Stimulated activated memory B cell treated with anti-CD40 and anti-IgM and Interleukin-4, amounts not matched to agents 10 μg/mL and 1 μg/mL and 100 μg/mL, for 72 hours (primary cell): ENCODE data around the gene CD81.

Experiments used
- ATAC-seq: fragments of 150-1000 bp; cut with Tn5 transposase; 2 replicates; pipeline ENCODE4 v1.10.0; 2021
- H3K27ac Mint-ChIP-seq: one replicate; pipeline ENCODE4 v1.8.0; 2022; ENCODE audit warnings: mild to moderate bottlenecking, mixed read lengths
- H3K27me3 Mint-ChIP-seq: one replicate; pipeline ENCODE4 v1.8.0; 2022; ENCODE audit warnings: mixed read lengths
- H3K36me3 Mint-ChIP-seq: one replicate; pipeline ENCODE4 v1.8.0; 2022; ENCODE audit warnings: mixed read lengths
- H3K4me1 Mint-ChIP-seq: one replicate; pipeline ENCODE4 v1.8.0; 2022; ENCODE audit warnings: mixed read lengths
- H3K4me3 Mint-ChIP-seq: one replicate; pipeline ENCODE4 v1.8.0; 2022; ENCODE audit warnings: mild to moderate bottlenecking, moderate library complexity, mixed read lengths
- H3K9me3 Mint-ChIP-seq: one replicate; pipeline ENCODE4 v1.8.0; 2022; ENCODE audit warnings: mixed read lengths

CD81 gene

DNA sequence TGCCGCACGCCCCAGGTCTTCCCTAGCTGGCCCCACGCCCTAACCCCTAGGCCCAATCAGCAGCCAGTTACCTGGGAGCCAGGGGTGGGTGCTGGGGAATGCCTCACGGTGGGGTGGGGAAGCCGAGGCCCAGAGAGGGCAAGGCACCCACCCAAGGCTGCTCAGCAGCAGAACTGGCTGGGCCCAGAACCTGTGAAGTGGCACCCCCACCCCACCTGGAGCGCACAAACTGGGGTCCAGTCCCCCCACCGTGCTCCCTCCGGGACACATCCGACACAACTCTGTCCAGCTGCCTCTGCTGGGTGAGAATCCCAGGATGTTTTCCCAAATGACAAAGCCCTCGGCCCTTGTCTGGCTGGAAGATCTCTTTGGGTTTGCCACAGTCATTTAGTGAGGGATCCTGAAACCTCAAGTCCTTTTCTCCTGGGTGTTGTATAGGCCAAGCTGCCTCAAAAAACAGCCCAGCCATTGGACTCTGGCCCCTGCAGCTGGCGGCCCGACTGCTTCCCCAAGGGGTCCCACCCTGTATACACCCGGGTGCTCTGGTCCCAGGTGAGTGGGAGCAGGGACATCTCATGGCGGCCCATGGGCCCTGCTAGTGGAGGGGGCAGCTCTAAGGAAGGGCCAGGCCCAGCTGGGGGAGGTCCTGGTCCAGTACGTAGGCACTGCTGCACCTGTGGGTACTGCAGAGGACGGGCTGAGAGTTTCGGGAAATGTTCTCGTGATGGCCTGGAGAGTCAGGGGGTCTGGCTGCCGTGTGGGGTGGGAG is 44.3 kb downstream of the CD81 start:
- no peaks in the 10 kb centered on the region for H3K36me3 Mint-ChIP-seq
- peaks cover 7% of the 10 kb centered on the region for H3K4me1 Mint-ChIP-seq
- ATAC-seq: no peak
- H3K9me3 Mint-ChIP-seq: no peaks in the 10 kb centered on the region
- H3K27ac Mint-ChIP-seq: no peak overlapping the region
- no peak overlapping the region for H3K4me3 Mint-ChIP-seq
- peaks cover 10% of the 10 kb centered on the region for H3K27me3 Mint-ChIP-seq

DNA sequence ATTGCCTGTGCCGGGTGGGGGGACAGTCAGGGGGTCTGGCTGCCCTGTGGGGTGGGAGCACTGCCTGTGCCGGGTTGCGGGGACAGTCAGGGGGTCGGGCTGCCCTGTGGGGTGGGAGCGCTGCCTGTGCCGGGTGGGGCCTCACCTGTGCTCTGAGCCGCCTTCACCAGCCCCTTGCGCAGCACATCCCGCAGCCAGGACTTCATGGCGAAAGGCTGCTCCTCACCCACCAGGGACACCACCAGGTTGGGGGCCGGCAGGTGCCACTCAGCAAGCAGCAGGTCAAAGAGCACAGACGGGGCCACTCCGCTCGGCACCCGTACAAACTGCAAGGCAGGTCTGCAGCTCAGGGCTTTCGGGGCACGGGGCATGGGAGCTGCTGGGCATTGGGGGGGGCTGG is 44.9 kb downstream of the CD81 start:
- Mint-ChIP-seq H3K36me3 (no peaks in the 10 kb centered on the region), H3K27ac (no peak overlapping the region), H3K4me3 (no peak overlapping the region), H3K27me3 (peaks cover 10% of the 10 kb centered on the region), H3K9me3 (no peaks in the 10 kb centered on the region), H3K4me1 (peaks cover 7% of the 10 kb centered on the region)
- no peak for ATAC-seq

DNA sequence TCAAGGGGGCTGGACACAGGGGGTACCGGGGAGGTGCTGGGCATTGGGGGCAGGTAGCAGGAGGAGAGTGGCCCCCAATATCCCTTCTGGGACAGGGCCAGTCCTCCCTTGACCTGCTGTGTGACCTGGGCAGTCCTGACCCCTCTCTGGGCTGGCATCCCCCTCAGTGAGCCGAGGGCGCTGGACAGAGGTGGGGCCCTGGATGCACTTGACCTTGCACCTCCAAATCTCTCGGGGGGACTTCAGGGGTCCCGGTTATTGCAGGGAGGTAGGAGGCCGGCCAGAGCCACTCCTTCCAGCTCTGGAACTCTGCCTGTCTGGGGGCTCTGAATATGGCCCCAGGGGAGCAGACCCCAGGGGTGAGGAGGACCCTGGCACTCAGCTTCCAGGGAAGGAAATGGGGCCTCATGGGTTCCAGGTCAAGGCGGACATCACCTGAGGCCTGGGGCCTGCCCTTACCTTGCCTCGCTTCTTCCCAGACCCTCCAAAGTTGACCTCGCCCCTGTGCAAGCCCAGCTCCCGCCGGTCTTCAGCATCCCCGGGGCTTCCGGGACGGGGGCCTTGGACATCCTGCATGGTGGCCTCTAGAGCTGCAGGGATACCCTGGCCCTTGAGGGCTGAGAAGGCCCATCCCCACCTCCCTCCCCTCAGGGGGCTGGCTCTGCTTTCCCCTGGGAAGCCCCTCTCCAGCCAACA is 45.5 kb downstream of the CD81 start:
- H3K4me1 Mint-ChIP-seq: peaks cover 7% of the 10 kb centered on the region
- peaks cover 10% of the 10 kb centered on the region for H3K27me3 Mint-ChIP-seq
- no peak for ATAC-seq
- no peak overlapping the region for H3K4me3 Mint-ChIP-seq
- no peaks in the 10 kb centered on the region for H3K36me3 Mint-ChIP-seq
- H3K27ac Mint-ChIP-seq: no peak overlapping the region
- H3K9me3 Mint-ChIP-seq: no peaks in the 10 kb centered on the region

DNA sequence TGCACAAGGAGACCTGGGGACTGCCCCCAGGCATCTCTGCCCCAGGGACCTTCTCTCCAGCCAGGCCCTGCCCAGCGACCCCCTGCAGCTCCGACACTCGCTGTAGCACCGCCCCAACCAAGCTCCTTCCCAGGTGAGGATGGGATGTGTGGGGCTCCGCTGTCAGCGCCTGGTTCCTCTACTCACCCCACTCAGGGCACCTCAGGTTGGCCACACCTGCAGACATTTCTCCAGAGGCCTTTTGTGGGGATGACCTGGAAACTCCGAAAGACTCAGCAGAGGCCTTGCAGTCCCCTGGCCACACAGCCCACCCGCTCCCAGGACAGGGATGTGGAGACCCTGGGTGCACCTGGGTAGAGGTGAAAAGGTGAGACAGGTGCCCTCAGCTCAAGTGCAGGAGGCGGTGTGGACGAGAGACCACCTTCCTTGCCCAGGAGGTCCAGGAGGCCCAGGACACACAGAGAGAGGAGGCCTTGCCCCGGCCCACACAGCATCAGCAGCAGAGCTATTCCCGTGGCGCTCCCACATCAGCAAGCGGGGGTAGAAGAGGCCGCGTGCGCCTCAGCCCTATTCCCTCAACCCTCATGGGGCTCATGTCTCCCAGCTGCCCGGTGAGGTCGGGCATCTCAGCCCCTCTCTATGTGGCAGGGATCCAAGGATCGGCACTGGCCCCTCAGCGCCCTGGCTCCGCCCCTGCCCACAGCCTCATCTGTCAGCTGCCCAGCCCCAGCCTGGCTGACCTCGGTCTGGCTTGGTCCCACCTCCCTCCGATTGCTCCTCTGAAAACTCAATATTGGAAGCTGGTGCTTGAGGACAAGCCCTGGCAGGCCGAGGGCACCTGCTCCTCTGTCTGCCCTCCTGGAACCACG is 46.3 kb downstream of the CD81 start:
- Mint-ChIP-seq H3K9me3 (no peaks in the 10 kb centered on the region), H3K27ac (no peak overlapping the region), H3K4me3 (no peak overlapping the region), H3K36me3 (no peaks in the 10 kb centered on the region), H3K27me3 (peaks cover 10% of the 10 kb centered on the region), H3K4me1 (peaks cover 7% of the 10 kb centered on the region)
- no peak for ATAC-seq

DNA sequence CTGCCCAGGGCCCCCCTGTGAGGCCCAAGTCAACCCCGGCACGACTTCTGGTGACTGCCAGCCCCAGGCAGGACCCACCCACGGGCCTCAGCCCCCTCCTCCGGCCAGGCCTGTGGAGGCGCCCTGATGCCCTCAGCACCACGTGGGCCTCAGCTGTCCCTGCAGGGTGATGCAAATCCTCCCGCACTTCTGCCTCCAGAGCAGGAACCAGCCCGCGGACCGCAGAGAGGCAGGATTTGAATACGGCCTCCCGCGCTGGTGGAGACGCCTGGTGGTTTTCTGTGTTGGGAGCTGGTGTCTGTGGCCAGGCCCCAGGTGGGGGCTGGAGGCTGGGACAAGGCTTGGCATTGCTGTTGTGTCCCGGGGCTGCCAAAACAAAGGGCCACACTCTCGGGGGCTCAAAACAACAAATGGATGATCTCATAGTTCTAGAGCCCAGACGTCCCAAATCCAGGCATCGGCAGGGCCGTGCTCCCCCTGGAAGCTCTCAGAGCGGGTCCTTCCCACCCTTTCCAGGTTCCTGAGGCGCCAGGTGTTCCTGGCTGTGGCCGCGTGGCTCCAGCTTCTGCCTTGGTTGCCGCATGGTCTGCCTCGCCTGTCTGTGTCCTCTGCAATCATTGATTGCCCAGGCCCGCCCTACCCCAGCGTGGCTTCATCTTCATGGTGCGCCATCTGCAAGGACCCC is 47.8 kb downstream of the CD81 start:
- no peak for ATAC-seq
- no peaks in the 10 kb centered on the region for H3K36me3 Mint-ChIP-seq

DNA sequence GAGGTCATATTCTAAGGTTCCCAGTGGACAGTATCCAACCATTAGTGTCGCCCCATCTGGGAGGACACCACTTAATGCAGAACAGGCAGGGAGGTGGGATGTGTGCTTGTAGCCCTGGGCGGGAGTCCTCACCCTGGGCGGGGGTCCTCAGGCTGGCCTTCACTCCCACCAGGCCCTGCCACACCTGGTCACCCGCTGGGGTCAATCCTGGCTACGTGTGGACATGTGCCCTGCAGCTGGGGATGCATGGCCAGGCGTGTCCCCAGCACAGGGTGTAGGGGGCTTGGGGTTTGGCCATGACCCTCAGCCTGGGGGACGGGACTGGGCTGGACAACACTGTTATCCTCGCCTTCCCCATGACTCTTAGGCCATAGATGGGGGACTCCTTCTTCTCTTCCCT is 48.4 kb downstream of the CD81 start:
- H3K9me3 Mint-ChIP-seq: no peaks in the 10 kb centered on the region
- H3K4me1 Mint-ChIP-seq: peaks cover 4% of the 10 kb centered on the region
- H3K27ac Mint-ChIP-seq: no peak overlapping the region
- H3K4me3 Mint-ChIP-seq: no peak overlapping the region
- H3K36me3 Mint-ChIP-seq: no peaks in the 10 kb centered on the region
- no peak for ATAC-seq
- H3K27me3 Mint-ChIP-seq: peaks cover 10% of the 10 kb centered on the region

More for the DNA sequence above, 47.8 kb downstream of the CD81 start:
- H3K4me3 Mint-ChIP-seq: no peak overlapping the region
- no peak overlapping the region for H3K27ac Mint-ChIP-seq
- peaks cover 10% of the 10 kb centered on the region for H3K27me3 Mint-ChIP-seq
- H3K4me1 Mint-ChIP-seq: peaks cover 7% of the 10 kb centered on the region
- no peaks in the 10 kb centered on the region for H3K9me3 Mint-ChIP-seq

DNA sequence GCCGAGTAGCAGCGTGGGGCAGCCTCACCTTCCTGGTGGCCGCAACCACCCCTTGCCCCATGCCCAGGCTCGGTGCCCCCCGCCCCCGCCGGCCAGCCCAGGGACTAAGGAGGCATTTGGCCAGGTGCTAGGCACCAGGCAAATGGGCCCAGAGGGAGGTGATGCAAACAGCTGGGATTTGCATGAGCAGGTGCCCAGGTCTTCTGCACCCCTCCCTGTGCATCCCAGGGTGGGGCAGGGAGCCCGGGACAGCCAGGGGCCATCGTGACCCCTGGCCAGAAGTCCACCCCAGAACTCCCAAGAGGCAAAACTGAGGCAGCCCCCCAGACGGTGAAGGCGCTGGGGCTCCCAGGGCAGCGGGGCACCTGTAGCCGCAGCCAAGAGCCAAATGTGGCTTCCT is 49.1 kb downstream of the CD81 start:
- H3K4me1 Mint-ChIP-seq: no peaks in the 10 kb centered on the region
- H3K27ac Mint-ChIP-seq: no peak overlapping the region
- H3K4me3 Mint-ChIP-seq: no peak overlapping the region
- no peaks in the 10 kb centered on the region for H3K9me3 Mint-ChIP-seq
- H3K36me3 Mint-ChIP-seq: no peaks in the 10 kb centered on the region
- H3K27me3 Mint-ChIP-seq: peaks cover 9% of the 10 kb centered on the region
- ATAC-seq: no peak

DNA sequence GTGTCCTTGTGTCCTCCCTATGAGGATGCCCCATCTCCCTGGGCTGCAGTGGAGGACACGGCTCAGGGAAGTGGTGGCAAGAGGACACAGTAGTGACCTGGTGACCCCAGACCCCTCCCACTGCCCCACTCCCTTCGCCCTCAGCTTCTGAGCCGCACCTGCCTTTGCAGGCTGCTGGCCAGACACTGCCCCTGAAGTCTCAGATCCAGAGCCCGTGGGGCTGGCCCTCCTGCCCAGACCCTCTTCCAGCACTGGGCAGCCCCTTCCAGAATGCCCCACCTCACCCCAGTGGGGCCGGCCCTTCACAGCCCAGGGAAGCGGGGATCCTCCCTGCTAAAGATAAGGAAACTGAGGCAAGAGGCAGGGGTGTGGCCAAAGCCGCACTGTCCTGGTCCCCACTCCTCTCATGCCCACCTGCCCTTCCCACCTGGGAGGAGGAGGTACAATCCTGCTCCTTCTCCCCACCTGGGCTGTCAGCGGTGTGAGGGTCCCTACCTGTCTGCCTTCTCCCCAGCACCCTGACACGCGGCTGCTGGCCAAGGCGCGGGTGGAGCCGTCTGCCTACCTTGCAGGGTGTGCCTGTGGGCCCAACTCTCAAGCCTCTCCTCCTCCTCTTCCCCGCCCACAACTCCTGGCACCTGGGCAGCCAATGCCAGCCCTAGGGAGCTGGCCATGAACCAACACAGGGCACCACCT is 49.9 kb downstream of the CD81 start:
- no peak for ATAC-seq
- H3K27me3 Mint-ChIP-seq: peaks cover 2% of the 10 kb centered on the region
- no peaks in the 10 kb centered on the region for H3K36me3 Mint-ChIP-seq
- H3K4me3 Mint-ChIP-seq: no peak overlapping the region
- no peaks in the 10 kb centered on the region for H3K4me1 Mint-ChIP-seq
- no peaks in the 10 kb centered on the region for H3K9me3 Mint-ChIP-seq
- no peak overlapping the region for H3K27ac Mint-ChIP-seq

DNA sequence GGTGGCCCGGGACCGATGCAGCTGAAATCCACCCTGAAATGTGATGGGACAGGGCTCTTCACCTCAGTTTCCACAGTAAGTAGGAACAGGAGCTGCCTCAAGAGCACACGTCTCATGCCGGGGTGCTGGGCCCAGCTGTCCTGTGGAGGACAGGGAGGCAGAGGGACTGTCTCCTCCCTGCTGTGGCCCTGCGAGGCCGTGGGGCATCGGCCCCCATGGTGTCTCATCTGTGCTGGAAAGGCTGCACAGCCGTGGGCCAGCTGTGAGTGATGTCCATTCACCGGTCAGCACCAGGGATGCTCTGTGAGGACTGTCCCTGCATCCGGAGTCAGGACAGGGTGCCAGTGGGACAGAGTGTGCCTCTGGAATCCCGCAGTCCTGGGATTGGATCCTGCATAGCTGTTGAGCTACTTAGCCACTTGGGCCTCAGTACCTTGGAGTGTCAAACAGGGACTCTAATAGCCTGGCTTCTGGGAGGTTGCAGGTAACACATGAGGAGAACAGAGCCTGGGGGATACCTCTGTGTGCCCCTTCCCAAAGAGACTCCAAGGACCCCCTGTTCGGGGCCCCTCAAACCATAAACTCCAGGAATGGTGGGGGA is 50.7 kb downstream of the CD81 start:
- Mint-ChIP-seq H3K27ac (no peak overlapping the region), H3K4me3 (no peak overlapping the region), H3K27me3 (no peaks in the 10 kb centered on the region), H3K9me3 (no peaks in the 10 kb centered on the region), H3K4me1 (no peaks in the 10 kb centered on the region), H3K36me3 (no peaks in the 10 kb centered on the region)
- ATAC-seq: no peak

DNA sequence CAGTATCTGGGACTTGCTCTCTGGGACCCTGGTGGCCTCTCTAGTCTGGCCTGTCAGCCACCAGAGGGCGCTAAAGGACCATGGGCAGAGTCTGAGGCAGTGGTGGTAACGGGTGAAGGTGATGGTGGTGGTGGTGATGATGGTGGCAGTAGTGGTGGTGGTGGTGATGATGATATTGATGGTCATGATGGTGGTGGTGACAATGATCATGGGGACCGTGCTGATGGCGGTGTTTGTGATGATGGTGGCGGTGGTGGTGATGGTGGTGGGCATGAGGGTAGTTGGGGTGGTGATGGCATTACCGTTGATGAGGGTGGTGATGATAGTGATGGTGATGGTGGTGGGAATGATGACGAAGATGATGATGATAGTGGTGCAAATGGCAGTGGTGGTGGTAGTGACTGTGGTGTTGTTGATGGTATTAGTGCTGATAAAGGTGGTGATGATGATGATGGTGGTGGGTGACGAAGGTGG is 51.2 kb downstream of the CD81 start:
- Mint-ChIP-seq H3K4me1 (no peaks in the 10 kb centered on the region), H3K36me3 (no peaks in the 10 kb centered on the region), H3K9me3 (no peaks in the 10 kb centered on the region), H3K27ac (no peak overlapping the region), H3K4me3 (no peak overlapping the region), H3K27me3 (no peaks in the 10 kb centered on the region)
- ATAC-seq: peak; percentile 80

DNA sequence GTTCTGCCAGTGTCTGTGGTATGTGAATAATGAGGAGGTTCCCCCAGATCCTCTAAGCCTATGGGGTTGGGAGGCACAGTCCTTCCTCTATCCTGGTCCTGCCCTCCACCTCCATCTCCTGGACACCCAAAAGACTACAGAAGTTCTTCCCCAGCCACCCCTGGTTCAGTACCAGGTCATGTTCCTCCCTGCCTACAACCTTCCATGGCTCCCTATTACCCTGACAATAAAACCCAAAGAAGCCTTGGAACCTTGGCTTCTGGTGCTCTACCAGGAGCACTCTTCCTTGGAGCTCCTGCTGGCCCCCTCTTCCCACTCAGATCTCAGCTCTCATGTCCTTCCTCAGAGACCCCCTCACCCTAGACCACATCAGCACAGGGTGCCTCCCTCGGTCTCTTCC is 54.3 kb downstream of the CD81 start:
- Mint-ChIP-seq H3K36me3 (no peaks in the 10 kb centered on the region), H3K27me3 (no peaks in the 10 kb centered on the region), H3K4me3 (no peak overlapping the region), H3K27ac (no peak overlapping the region), H3K9me3 (no peaks in the 10 kb centered on the region), H3K4me1 (no peaks in the 10 kb centered on the region)
- ATAC-seq: no peak

DNA sequence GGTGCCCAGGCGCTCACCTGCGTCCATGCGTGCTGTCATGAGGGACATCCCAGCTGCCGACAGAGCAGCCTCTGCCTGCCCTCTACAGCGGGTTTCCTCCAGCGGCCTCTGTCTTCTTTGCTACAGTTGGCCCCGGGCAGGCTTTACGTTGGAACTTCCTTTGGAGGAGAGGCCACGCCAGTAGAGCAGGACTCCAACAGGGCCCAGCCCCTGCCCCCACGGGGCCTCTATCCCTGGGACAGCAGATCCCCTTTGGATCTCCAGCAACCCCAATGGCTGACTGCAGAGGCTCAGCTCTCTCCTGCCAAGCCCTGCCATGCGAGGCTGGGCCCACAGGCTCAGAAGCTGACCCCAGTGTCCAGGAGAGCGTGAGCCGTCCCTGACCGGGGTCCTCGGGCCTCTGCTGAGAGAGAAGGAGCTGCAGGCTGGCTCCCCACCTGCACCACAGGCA is 55.1 kb downstream of the CD81 start:
- H3K4me3 Mint-ChIP-seq: no peak overlapping the region
- no peaks in the 10 kb centered on the region for H3K36me3 Mint-ChIP-seq
- no peak overlapping the region for H3K27ac Mint-ChIP-seq
- no peaks in the 10 kb centered on the region for H3K27me3 Mint-ChIP-seq
- H3K9me3 Mint-ChIP-seq: no peaks in the 10 kb centered on the region
- H3K4me1 Mint-ChIP-seq: no peaks in the 10 kb centered on the region
- no peak for ATAC-seq

DNA sequence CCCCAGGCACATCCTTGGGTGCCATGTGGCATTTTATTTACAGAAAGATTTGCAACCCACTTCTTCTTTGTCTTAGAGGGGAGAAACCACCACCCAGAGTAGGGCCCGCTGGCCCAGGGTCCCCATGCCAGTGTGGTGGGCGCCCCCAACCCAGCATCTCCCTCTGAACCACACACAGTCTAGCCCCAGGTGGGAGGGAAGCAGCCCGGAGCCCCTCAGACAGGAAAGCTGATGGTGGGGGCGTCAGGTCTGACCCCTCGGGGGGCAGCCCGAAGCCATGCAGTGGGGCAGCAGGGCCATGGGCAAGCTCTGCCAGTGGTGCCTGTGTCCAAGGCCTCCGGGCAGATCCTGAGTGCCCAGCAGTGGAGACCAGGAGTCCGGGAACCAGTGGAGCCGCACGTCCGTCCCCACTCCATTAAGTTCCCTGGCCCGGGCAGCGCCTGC is 55.5 kb downstream of the CD81 start:
- no peak overlapping the region for H3K4me3 Mint-ChIP-seq
- no peak for ATAC-seq
- H3K27ac Mint-ChIP-seq: no peak overlapping the region
- no peaks in the 10 kb centered on the region for H3K36me3 Mint-ChIP-seq
- H3K9me3 Mint-ChIP-seq: no peaks in the 10 kb centered on the region
- H3K27me3 Mint-ChIP-seq: no peaks in the 10 kb centered on the region
- H3K4me1 Mint-ChIP-seq: no peaks in the 10 kb centered on the region
